IPS-NIHi7 (cell line): ENCODE measurements around the gene SLC35B1.
"Not testable (repeated sequence)": the region's sequence is repeated elsewhere in the genome, so short reads cannot be mapped to it uniquely, and the experiment has no call there.

ENCODE experiments used
- DNase-seq: peaks from one replicate; pipeline ENCODE4 v3.0.0; 2012; ENCODE audit warnings: mixed read lengths; ENCODE audit errors: extremely low spot score

The SLC35B1 gene

DNA sequence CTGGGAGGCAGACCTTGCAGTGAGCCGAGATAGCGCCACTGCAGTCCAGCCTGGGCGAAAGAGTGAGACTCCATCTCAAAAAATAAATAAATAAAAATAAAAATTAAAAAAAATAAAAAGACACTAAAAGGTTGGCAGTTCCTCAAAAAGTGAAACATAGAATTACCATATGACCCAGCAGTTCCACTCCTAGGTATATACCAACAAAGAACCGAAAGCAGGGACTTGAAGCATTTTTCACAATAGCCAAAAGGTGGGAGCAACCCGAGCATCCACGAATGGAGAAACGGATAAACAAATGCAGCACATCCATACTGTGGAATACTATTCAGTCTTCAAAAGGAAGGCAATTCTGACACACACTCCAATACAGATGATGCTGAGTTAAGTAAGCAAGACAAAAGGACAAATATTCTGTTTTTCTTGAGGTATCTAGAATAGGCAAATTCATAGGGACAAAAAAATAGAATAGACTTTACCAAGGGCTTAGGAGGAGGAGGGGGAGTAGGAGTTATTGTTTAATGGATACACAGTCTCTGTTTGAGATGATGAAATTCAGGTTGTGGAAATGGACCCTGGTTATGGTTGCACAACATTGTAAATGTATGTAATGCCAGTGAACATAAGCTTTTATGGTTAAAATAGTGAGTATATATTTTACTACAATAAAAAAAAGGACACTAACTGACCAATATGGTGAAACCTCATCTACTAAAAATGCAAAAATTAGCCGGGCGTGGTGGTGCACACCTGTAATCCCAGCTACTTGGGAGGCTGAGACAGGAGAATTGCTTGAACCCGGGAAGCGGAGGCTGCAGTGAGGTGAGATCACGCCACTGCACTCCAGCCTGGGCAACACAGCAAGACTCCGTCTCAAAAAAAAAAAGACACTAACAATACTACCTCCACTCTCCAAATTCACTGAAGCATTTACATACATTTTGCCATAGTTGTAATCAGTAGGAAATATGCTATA is 27.0 kb upstream of the SLC35B1 start:
- no peak for DNase-seq

DNA sequence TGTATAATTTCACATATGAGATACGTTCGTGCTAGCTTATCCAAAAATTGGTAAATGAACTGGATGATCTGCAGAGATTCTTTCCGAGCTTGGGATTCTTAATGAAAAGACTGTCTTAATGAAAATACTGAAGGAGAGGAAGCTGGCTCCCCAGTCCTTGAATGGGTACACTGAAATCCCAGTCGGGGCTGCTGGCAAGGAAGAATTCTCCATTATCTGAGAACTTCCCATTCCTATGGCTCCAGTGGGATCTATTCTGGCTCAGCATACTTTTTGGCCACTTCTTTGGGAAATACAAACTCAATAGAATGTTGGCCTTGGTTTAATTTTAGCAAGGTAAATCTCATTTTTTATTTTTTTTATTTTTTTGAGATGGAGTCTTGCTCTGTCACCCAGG is 23.7 kb upstream of the SLC35B1 start:
- DNase-seq = no peak

DNA sequence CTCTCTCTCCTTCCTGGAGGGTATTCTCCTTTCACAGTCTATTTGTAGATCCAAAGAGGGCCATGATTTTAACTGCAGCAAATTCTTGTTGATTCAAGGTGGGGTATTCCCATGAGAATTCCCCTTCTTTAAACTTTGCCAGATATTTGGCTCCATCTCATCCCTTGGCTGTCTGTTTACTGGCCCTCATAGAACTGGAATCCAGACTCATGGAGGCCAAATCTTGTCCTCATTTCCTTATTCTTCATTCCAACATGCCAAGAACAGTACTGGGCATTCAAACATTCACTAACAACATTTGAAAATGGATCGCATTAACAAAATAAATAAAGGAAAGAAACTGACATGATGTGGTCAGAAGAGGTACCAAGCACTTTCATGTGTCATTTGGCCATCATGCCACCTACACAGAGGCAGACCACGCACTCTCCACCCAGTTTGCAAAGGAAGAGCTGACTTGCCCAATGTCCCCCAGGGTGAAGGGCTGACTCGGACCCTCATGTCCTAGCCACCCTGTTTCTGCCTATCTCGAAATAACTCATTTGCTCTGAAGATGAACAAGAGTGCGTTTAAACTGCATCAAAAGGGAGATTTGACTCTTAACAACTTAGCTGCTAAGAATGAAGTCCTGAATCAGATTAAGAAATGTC is 23.1 kb upstream of the SLC35B1 start:
- no peak for DNase-seq

DNA sequence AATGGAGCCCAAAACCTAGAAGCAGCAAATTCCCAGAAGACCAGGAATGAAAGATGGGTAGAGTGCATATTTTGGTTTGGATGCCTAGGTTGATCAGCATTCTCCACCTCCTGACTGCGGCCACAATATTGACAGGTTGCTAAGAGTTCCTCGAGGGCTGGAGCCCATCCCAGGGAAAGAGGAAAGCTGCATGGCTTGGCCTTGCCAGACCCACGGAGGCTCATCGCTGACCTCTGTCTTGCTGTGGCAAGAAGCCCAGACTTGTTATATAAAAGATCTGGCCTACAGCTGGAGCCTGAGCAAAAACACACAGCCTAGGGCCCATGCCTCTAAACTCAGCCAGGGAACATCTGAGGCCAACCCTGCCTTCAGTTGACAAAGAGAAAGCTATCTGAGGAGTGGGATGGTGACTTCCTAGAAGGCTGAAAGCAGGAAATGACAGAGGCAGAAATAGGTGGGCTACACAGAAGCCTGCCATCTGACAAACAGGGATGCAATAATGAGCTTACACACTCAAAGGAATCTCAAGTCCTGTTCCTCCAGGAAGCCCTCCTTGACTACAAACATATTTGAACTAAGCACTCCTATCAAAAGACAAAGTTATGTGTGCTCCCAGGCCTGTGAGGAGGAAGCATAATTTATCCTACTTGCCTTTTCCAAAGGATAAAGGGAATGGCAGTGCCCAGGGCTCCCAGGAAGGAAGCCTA is 22.5 kb upstream of the SLC35B1 start:
- DNase-seq = no peak

DNA sequence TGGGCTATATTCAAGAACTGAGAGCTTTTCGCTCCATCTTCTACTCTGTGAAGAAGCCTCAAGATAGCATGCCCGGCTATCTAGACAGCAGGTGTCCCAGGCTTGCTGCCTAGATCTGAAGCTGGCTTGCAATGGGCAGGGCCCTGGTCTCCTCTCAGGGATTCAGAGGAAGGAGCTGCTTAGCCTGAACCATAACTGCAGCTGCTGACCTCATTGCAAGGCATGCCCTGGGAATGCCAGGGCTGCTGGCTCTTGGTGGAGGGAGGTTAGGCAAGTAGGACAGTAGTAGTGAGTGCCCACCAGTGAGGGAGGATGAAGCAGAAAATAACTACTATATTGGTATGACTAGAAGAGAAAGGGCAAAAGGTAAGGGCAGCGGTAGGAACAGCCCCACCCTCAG is 21.3 kb upstream of the SLC35B1 start:
- DNase-seq = no peak

DNA sequence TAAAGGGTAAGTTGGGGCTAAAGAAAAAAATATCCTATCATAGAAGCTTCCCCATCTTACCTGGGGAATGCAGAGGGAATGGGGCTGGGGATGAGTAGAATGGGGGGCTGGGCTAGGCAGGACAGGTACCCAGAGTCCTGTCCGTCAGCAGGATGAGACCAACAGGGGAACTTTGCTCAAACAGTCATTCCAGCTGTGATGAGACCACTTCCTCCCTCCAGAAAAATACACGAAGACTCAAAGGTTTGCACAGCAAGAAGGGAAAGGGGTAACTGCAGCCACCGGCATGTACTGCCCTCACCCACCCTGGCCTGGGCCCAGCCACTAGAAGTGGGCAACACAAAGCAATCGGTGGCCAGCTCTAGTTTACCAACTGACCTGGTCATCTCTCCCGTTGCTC is 20.7 kb upstream of the SLC35B1 start:
- DNase-seq = no peak

DNA sequence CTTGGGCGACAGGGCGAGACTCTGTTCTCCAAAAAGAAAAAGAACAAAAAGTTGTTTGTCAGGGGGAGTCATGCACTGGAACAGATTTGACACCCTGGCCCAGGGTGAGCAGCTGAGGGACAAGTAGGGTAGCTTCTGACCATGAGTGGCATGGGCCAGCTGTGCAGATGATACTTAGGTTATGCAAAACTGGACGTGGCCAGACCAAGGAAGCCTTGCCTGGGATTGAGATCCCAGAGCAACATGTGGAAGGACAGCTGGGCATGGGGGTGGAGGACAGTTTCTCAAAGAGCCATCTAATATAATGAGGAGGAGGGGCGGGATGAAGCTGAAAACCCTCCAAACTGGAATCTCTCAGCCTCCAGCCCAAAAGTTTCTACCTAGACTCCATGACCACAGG is 19.6 kb upstream of the SLC35B1 start:
- DNase-seq = no peak

DNA sequence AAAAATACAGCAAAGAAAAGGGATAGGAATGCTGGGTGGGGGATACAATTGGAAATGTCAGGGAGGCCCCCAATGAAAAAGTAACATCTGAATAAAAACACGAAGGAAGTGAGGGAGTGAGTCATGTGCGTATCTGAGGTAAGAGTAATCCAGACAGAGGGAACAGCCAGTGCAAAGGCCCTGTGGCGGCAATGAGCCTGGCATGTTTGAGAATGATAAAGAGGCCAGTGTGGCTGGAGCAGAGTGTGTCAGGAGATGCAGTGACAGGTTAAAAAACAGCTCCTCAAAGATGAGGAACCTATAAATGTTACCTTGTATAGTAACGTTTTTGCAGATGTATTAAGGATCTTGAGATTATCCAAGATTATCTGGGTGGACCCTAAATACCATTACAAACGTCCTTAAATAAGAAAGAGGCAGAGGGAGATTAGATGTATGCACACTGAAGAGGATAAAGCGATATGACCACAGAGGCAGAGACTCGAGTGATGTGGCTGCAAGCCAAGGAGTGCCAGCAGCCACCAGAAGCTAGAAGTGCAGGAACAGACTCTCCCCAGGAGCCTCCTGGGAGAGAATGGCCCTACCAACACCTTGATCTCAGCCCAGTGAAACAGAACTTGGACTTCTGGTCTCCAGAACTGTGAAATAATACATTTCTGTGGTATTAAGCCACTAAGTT is 17.8 kb upstream of the SLC35B1 start:
- no peak for DNase-seq

DNA sequence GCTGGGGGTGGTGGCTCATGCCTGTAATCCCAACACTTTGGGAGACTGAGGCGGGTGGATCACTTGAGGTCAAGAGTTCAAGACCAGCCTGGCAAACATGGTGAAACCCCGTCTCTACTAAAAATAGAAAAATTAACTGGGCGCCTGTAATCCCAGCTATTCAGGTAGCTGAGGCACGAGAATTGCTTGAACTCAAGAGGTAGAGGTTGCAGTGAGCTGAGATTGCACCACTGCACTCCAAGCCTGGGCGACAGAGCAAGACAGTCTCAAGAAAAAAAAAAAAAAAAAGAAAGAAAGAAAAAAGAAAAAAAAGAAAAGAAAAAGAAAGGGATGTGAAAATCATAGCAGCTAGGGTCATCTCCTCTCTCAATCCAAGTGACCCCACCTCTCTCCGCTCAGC is 16.8 kb upstream of the SLC35B1 start:
- not testable (repeated sequence) for DNase-seq

DNA sequence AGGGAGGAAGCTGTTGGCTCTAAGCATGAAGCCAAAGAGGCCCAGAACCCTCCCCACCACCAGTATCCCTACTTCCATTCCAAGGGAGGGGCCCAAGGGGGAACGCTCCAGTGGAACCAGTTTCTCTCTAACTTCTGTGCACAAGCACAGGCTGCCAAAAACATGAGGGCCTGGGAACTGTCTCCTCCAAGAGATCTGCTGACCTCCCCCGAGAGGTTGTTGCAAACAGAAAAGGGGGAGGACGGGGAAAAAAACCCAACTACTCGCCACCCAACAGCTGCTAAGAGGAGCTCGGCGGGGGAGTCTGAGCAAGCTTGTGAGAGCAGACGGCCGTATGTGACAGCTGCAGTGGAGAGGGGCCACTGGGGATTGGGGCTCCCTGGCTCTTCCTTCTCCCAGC is 15.7 kb upstream of the SLC35B1 start:
- no peak for DNase-seq

DNA sequence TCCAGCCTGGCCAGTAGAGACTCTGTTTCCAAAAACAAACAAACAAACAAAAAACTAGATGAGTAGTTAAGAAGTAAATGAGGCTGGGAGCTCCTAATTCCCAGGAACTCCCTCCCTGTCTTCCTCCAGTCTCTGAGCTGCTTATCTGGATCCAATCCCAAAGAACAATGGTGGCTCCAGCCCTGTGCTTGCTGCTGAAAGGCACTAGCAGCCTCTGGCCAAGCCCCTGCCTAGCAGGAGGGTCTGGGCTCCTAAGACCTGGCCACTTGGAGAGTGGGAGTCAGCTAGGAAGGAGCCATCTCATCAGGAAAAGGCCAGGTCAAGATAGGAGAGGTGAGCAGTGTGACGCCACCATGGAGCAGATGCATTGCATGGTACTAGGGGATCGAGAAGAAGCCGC is 14.3 kb upstream of the SLC35B1 start:
- no peak for DNase-seq

DNA sequence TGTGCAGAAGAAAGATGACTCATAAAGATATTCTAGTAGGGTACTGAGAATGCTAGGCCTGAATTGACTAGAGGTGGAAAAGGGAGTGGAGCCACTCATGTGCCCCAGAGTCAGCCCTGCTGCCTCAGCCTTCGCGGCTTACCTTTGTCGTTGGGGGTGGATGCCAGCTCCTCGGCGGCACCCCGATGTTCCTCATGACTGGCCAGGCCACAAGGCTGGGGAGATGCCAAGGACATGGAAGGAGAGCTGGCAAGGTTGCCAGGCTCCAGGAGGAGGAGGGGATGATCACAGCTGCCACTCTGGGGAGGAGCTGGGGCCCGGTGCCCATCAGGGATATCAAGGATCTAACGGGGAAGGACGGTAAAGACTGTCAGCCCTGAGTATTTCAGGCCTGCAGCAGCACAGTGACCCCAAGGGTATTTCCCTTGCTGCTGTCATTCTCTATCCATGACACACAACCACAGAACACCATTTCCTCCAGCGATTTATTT is 9.7 kb upstream of the SLC35B1 start:
- DNase-seq = no peak

DNA sequence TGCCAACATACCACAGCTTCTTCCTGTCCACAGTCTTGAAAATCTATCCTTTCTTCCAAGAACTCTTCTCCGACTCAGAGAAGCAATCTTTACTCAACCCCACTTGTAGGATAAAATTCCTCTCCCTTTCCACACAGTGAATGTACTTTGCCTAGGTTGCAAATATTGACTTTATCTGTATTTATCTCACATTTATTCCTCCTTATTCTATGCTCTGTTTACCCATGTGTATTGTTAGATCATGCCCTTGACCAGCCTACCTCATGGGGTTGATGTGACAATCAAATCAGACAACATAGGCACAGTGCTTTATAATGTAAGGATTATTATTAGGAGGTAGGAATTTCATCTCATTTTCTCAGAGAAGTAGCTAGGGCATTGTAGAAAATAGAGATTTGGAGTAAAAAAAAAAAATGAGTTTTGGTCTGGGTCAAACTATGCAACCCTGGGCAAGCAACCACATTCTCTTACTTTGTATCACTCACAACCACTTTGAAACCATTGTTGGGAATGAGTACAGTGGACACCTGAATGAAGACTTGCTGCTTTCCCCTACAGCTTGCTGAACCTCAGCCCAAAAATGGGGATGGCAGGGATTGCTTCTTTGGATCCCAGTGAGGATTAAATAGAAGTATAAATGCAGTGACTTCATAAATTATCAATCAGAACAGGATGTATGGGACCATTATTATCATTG is 9.1 kb upstream of the SLC35B1 start:
- DNase-seq = no peak

DNA sequence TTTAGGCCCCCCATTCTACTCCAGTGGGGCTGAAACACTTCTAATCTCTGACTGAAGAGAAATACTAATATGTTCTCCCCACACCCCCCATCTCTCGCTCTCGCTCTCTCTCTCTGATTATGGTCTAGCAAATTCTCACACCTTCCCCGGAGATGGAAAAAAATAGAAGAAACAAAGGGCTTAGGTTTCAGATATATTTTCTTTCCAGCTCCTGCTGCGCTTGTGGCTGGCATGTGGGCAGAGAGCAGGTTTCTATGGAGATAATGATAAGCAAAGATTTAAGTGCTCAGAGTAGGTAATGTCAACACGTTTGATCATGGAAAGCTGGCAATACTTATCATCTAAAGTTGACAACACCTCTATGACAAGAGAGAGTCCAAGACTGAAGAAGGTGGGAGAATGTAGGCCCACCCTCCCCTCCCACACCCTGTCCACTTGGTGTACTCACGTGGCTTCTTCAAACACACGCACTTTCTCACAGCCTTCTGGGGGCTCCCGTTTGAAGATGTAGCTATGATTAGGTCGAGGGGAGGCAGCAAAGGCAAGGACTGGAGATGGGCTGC is 8.0 kb upstream of the SLC35B1 start:
- DNase-seq = no peak

DNA sequence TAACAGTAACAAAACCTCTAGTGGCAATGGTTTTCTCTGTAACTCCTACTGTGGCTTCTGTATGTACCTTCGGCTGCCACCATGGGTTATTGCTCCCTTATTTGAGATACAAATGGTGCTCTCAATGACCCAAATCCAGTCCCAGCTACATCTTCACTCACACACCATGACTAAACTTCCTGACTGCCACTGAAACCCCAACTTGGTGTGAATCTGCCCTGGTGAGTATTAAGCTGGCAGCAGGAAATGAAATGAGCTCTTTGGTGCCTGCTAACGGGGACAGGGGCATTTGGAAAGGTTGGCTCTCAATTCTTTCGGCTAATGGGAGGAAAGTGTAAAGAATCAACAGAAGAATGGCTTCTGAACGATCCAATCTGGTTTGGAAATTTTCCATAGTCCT is 7.5 kb upstream of the SLC35B1 start:
- no peak for DNase-seq

DNA sequence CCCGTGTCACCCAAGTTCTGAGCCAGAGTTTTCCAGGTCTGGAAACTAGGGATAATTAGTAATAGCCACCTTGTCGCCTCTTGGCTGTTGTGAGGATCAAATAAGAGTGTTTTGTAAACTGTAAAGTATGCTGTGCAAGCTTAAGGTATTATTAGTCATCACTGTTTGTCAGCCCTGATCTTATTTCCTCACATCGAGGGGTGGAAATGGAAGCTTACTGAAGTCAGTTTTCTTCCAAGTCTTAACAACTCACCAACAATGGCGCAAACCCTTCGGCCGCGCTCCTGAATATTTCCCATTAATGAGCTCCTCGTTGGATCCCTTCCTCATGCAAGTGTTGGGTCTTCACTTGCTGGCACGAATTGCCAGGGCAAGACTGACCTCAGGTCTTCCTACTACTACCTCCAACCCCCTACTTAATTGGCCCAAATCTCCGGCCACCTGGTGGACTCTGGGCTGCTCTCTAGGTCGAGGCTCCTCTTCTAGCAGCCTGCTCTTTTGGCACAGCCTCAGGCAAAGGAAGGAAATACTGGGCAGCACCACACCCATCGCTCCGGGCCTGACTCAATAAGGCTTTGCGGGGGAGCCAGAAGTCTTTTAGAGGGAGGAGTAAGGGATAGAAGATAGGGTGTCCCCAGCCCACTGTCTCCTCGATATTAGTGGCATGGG is 885 bp upstream of the SLC35B1 start:
- no peak for DNase-seq

DNA sequence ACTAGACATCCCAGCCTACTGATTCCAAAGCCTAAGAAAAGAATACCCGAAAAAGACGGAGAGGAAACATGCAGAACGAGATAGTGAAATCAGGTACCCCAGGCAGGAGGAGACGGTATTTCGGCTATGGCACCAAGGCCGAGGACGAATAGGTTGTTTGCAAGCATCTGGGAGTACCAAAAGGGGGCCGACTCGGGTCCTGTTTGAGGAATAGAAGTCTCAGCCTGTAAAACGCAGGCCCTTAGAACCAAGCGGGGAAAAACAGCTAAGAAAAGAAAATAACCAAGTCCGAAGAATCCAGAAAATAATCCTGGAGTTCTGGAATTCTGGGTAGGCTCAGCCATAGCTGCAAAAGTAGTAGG is 537 bp downstream of the SLC35B1 start:
- DNase-seq = no peak

DNA sequence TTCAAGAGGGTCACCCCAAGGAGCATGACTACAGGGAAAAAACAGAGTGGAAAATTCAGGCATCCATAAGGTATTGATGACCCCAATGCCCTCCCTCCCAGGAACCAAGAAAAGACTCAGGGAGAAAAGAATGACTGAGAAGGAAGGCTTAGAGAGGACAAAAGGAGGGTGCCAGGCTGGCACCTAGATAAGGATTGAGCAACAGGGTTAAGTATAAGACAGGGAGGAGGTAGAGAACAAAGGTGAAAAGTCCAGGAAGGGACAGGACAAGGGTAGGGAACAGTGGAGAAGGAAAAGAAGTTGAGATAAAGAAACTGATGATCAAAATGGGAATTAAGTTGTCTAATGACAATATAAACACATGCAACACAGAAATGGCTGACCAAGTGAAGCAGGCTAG is 2.5 kb downstream of the SLC35B1 start:
- no peak for DNase-seq

DNA sequence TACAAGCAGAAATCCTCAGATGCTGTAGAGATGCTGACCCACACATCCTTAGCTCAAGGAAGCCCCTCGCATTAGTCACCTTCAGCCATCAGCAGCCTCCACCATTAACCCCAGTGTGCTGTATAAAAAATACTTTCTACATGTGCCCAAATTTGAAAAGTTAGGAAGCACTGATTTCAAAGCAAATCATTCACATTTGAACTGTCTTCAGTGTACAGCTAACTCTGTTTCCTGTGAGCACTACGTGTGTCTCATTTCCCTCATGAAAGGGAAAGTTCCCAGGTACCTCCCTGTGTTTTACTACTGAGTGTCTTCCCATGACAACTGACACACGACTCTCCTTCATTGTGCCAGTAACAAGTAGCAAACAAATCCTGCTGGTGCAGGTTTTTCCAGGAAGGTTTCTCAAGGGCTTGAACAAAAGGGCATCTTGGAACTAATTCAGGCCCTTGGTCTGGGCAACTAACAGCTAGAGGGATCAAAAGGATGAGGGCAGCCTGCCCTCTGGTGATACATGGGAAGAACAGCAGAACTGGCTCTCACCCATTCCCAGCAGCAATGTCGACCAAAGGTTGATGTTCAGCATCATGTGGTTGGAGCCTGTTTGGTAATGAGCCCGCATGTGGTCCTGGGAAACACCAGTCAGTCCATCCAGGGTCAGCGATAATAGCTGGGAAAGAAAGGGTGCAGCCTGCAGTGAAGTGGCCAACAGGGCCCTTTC is 4.0 kb downstream of the SLC35B1 start:
- peak; percentile 51 for DNase-seq

DNA sequence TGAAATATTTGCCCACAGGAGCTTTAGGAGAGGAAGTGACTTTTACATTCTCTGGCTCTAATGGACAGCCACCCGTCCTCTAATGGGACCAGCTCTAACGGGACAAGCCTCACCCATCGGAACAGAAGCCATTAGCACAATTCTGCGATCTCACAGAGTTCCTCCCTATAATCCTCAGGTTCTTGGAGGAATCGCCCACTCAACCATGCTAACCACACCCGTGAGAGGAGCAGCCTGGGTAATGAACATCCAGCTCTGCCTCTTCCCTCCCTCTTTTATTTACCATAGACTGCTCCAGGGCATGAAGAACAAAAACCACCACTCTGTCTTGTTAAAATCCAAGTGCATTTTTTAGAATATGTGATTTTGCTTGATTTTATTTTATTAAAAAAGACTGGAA is 6.8 kb downstream of the SLC35B1 start:
- DNase-seq = no peak
